Femur (tissue), 1 donor: ENCODE measurements around the gene ADGRL3.
"Not testable (repeated sequence)": the region's sequence is repeated elsewhere in the genome, so short reads cannot be mapped to it uniquely, and the experiment has no call there.

Experiments
- DNase-seq: peaks from one replicate; pipeline ENCODE4 v3.0.0-alpha.2; 2017

The ADGRL3 gene

DNA sequence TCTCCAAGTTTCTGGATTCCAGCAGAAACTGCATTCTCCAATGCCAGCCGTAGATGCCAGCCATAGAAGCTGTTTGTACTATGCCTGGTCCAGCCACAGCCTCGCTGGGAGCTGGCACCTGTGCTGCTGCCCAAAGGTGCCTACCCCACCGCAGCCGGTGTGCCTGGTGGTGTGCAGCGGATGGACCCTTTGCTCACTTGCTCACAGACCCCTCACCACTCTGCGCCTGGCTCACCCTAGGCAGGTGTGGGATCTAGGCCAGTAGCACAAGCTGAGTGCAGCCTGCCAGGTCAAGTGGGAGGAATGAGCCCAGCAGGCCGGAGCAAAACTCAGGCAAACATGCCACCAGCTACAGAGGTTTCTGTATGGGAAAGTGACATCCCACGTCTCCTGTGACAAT, 463.2 kb downstream of the ADGRL3 start:
- DNase-seq = no peak

DNA sequence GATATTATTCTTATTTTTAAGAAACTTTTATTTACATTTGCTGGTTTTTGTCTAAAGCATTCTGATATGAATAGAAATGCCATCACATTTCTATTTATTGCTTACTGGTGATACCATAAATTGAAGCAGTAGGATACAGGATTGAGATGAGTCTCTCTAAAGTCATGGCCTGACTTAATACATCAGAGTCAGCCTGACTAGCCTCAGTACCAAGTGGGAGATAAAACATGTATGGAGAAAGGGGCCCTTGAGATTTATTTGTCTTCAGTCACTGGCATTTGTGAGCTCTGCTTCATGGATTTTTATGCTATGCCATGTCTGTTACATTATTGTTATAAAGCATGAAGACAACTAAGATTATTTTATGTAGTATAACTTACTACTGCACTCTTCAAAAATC, 465.5 kb downstream of the ADGRL3 start:
- DNase-seq = no peak

DNA sequence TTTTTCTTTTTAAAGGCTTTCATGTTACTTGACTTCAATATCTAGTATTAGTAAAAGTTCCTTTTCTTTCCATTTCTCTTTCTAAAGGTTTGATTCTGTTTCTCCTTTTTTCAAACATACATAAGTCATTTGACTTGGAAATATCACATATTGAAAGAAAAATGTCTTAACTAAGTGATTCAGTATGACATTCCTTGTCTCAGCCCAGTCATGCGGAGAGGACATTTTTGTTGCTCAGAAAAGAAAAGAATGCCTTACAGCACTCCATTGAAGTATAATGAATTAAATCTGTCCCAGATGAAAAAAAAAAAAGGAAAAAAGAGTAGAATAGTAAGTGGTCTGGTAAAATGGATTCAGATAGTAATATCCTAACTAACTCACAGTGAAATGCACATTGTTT, 466.1 kb downstream of the ADGRL3 start:
- DNase-seq = no peak

DNA sequence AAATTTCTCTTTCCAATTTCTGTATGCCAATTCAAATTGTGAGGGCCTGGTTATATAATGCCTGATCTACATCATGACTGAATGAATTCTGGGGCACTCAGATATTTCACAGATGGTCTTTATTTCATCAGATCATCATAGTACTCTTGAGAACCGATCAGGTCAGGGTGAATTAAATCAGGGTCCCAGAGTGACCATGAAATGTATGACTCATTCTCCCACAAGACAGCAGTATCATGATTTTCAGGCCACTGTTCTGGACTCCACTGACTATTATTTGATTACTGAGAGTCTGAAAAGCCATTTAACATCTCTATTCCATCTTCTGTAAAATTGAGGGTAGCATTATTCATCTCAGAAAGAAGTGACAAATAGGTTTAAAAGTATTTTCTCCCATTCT, 471.5 kb downstream of the ADGRL3 start:
- DNase-seq = no peak

DNA sequence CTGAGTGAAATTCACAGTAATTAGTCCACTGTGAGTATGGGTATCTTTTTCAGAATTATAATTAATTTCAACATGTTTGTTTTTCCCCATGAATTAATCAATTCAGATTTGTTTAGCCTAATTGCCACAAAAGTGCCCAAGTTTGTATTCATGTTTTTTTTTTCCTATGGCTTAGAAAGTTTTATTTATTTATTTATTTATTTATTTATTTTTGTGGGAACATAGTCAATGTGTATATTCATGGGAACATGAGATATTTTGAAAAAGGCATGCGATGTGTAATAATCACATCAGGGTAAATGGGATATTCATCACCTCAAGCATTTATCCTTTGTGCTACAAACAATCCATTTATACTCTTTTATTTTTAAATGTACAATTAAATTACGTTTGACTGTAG, 475.3 kb downstream of the ADGRL3 start:
- no peak for DNase-seq

DNA sequence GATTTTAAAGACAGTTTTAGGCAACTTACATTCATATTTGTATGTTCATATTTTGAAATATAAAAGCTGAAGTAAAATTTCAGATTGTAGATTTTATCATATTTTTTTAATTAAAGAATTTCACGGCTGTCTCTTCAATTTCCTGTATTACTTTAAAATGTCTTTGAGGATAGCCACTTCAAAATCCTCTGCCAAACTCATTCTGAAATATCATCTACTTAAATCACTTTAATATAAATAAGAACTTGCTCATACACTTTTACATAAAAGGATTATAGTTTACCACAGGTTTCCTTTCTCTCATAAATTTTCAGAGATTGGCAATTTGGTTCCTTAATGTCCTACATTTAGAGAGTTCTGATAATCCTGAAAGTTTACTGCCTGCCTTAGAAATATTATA, 478.2 kb downstream of the ADGRL3 start:
- DNase-seq = no peak

DNA sequence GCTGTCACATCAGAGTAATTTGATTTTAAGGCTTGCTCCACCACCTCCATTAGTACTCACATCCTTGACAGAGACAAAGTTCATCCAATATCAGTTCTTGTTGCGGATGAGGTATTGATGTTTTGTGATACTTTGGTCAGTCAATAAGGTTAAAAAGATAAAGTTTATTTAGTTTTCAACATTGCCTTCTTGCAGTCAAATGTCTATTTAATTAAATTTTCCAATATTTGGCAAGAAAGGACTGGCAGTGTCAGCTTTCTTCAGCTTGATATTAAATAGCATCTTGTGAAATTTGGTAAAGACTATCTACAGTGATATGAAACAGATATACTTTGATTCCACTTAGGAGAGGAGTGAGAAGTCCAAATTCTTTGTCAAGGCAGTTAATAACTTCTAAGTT, 493.4 kb downstream of the ADGRL3 start:
- no peak for DNase-seq

DNA sequence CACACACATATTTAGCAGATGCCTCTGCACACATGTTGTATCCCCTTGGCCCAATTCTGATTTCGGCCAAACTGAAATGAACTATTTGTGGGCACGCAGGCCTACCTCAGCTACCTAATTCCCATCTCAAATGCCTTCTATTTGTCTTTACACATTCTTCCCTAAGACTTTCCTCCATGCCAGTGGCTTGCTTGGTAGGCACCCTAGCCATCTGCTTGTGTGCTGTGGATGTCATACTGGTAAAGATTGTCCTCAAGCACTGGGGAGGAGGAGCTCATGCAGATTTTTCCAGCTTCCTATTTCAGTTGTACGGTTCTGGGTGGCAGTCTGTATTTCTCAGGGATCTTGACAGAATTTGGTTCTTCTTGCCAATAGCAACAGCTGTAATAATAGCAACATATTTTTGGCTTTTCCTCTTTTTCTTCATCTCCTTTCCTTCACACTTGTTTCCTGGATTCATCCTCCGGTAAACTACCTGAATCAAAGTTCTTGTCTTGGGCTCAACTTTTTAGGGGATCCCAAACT, 514.3 kb downstream of the ADGRL3 start:
- DNase-seq = no peak

DNA sequence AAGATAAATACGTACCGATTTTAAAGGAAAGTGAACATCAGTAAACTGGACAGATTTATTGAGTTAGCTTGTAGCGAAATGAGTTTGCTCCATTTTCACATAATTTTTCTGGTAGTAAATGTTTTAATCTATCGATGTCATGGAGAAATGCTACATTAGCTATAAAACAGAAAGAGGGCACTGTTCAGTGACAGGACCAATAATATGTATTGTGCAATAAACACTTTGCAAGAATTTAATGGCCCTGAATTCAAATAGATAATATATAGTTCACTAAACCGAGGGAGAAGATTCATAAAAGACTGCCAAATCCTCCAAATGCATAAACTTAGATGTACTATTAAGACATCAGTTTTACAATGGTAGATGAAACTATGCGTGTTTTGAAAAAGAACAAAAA, 516.3 kb downstream of the ADGRL3 start:
- no peak for DNase-seq

DNA sequence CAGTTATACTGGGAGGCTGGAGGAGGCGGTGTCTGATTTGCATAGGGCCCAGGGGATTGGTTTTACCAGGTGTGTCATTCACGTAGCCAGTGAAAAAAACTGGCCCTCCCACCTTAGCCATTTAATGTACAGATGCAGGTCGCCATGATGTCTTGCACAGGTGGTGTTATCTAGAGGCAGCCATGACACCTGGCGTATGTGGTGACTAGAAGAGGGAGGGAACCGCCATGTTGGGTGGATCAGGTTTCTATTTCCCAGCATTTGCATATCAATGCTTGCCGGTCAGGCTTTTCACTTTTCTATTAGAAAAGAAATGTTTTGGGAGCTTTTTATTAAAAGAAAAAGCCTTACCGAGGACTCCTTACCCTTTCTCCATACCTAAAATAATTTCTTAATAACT, 523.4 kb downstream of the ADGRL3 start:
- DNase-seq = no peak

DNA sequence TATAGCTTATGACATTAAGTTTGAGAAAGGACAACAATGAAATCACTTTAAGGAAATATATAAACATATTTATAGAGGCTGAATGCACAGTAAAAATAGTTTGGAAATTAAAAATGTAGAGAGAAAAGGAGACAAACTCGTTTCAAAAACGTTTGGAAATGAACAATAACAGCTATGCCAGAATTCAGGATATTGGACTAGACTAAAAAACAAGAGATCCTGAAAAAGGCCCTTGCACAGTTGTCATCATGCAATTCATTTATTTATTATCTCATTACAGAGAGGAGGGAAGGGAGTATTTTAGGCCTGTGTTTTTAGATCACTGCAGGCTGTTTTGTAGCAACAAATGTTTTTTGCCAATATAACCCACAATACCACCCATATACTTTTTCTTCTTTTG, 527.2 kb downstream of the ADGRL3 start:
- no peak for DNase-seq

DNA sequence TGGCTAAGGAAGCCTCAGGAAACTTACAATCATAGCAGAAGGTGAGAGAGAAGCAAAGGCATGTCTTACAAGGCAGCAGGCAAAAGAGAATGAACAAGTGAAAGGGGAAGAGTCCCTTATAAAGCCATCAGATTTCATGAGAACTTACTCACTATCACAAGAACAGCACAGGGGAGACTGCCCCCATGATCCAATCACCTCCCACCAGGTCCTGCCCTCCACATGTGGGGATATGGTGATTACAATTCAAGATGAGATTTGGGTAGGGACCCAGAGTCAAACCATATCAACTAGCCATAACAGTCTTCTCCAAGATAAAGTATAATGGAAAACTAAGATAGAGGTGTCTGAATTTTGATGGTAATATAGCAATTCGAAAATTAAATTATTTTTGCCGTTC, 534.3 kb downstream of the ADGRL3 start:
- DNase-seq = no peak

DNA sequence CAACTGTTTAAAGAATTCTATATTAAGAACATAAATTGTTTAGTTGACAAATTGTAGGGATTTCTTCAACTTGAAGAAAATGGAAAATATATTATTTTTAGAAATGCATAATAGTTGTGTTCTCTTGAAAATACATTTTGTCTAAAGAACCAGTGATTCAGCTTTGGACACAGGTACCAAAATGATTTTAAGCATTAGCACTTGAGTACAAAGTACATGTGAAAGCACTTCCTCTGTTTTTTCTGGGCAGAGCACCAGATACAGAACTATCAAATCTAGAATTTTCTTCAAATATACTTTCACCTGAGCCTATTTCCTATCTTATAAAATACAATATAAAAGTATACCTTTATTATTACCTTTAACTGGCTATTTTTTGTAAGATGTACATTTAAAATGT, 539.8 kb downstream of the ADGRL3 start:
- DNase-seq = no peak

DNA sequence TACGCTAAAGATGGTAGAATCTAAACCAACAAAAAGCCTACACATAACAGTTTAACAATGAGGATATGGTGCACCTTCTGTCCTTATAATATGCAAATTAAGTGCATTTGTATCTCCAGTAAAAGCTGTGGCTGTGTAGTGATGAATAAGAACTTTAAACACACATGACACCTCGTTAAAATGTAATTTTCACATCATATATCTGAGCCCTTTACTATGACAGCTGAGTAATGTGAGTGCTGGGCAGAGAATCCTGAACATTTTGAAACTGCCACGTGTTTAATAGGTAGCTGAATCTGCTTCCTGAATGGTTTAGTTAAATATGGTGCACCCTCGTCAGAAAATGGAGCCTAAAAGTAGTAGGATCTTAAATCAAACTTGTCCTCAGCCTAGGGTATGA, 540.8 kb downstream of the ADGRL3 start:
- DNase-seq = no peak

DNA sequence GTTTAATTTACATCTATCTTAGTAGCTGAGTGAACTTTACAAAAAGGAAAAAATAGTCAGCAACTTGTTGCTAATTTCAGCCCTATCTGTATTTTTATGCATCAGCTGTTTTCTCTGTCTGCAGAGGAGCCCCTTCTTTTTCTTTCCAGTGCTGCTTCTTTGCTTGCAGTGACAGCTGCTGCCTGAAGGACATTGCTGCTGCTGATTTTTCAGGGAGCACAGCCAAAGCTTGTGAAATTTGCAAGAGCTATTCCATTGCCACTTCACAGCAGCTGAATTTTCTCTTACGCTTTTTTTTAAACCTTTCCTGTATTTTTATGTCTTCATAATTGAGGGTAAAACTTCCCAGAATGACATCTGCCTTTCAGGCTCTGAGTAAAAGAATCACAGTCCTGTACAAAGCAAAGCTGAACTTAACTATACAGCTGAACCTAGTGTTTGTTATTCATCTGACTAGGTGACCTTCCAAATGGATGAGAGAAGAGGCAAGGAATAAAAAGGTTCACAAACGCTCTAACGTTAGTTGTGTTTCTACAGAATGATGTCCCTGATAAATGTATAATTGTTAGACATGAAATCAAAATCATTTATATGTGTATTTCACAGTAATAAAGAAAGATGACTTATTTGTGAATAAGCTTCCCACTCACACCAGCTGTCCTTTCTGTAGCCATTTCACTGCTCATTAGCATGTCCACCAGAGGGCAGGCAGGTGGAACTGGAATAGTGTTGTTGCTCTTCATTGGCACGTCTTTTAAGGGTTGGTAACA, 541.4 kb downstream of the ADGRL3 start:
- DNase-seq = peak; percentile 72

DNA sequence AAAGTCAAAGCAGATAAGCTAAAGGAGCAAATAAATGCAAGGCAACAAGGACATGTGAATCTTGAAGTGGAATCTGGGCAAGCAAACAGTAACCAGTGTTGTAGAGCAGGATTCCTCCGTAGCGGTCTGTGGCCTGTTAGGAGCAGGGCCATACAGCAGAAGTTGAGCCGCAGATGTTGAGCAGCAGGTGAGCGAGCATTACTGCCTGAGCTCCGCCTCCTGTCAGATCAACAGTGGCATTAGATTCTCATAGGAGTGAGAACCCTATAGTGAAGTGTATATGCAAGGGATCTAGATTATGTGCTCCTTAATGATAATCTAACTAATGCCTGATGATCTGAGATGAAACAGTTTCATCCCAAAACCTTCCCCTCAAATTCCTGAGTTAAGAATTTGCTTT, 550.7 kb downstream of the ADGRL3 start:
- no peak for DNase-seq

DNA sequence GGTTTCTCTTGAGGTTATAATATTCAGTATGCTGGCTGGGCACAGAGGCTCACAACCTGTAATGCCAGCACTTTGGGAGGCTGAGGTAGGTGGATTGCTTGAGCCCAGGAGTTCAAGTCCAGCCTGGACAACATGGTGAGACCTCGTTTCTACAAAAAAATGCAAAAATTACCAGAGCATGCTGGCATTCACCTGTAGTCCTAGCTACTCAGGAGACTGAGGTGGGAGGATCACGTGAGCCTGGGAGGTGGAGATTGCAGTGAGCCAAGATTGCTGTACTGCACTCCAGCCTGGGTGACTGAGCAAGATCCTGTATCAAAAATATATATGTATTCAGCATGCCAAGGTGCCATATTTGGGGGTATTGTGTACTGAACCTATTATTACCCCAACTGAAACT, 552.5 kb downstream of the ADGRL3 start:
- DNase-seq = no peak

DNA sequence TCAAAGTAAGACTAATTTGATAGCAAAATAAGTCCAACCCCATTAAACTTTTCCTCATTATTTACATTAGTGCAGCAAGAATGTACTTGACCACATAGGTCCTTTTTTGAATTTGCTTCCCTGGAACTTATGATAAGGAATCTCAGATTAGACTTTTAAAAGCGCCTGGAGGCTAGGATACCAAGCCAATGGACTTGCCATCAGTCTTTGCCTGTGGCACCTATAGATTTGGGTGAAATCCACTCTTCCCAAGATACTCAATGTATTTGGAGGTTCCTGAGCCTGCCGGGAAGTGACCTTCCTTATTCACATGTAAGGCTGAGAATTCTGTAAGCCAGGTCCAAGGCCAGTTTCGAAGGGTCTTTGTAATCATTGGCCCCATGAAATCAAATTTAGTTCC, 553.6 kb downstream of the ADGRL3 start:
- no peak for DNase-seq

DNA sequence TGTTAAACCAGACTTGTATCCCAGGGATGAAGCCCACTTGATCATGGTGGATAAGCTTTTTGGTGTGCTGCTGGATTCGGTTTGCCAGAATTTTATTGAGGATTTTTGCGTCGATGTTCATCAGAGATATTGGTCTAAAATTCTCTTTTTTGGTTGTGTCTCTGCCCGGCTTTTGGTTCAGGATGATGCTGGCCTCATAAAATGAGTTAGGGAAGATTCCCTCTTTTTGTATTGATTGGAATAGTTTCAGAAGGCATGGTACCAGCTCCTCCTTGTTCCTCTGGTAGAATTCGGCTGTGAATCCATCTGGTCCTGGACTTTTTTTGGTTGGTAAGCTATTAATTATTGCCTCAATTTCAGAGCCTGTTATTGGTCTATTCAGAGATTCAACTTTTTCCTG, 556.8 kb downstream of the ADGRL3 start:
- DNase-seq = not testable (repeated sequence)

DNA sequence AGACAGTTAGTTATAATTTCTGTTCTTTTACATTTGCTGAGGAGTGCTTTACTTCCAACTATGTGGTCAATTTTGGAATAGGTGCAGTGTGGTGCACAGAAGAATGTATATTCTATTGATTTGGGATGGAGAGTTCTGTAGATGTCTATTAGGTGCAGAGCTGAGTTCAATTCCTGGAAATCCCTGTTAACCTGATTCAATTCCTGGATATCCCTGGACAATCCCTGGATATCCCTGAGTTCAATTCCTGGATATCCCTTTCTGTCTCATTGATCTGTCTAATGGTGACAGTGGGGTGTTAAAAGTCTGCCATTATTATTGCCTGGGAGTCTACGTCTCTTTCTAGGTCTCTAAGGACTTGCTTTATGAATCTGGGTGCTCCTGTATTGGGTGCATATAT, 557.9 kb downstream of the ADGRL3 start:
- not testable (repeated sequence) for DNase-seq

DNA sequence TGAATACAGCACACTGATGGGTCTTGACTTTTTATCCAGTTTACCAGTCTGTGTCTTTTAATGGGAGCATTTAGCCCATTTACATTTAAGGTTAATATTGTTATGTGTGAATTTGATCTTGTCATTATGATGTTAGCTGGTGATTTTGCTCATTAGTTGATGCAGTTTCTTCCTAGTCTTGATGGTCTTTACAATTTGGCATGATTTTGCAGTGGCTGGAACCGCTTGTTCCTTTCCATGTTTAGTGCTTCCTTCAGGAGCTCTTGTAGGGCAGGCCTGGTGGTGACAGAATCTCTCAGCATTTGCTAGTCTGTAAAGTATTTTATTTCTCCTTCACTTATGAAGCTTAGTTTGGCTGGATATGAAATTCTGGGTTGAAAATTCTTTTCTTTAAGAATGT, 558.5 kb downstream of the ADGRL3 start:
- not testable (repeated sequence) for DNase-seq

DNA sequence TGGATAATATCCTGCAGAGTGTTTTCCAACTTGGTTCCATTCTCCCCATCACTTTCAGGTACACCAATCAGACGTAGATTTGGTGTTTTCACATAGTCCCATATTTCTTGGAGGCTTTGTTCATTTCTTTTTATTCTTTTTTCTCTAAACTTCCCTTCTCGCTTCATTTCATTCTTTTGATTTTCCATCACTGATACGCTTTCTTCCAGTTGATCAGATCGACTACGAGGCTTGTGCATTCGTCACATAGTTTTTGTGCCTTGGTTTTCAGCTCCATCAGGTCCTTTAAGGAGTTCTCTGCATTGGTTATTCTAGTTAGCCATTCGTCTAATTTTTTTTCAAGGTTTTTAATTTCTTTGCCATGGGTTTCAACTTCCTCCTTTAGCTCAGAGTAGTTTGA, 559.1 kb downstream of the ADGRL3 start:
- not testable (repeated sequence) for DNase-seq

DNA sequence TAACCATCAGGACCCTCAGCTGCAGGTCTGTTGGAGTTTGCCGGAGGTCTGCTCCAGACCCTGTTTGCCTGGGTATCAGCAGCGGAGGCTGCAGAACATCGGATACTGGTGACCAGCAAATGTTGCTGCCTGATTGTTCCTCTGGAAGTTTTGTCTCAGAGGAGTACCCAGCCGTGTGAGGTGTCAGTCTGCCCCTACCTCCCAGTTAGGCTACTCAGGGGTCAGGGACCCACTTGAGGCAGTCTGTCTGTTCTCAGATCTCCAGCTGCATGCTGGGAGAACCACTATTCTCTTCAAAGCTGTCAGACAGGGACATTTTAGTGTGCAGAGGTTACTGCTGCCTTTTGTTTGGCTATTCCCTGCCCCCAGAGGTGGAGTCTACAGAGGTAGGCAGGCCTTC, 559.8 kb downstream of the ADGRL3 start:
- not testable (repeated sequence) for DNase-seq

DNA sequence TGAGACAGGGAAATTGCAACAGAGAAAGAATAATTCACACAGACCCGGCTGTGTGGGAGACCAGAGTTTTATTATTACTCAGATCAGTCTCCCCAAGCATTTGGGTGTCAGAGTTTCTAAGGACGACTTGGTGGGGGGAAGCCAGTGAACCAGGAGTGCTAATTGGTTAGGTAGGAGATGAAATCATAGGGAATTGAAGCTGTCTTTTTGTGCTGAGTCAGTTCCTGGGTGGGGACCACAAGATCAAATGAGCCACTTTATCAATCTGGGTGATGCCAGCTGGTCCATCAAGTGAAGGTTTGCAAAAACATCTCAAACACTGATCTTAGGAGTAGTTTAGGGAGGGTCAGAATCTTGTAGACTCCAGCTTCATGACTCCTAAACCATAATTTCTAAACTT, 560.7 kb downstream of the ADGRL3 start:
- DNase-seq = no peak
